GM12891 (cell line): Measurements from ENCODE around the gene RPS6KB1.

ENCODE experiments used
- POLR2A ChIP-seq: IDR thresholded peaks from 2 replicates; pipeline ENCODE4 v1.6.1; 2011; ENCODE audit warnings: low read depth, low read length, control low read depth
- POLR2AphosphoS5 ChIP-seq: IDR thresholded peaks from 2 replicates; pipeline ENCODE4 v1.6.1; 2011; ENCODE audit warnings: low read depth, low read length, control low read depth

DNA sequence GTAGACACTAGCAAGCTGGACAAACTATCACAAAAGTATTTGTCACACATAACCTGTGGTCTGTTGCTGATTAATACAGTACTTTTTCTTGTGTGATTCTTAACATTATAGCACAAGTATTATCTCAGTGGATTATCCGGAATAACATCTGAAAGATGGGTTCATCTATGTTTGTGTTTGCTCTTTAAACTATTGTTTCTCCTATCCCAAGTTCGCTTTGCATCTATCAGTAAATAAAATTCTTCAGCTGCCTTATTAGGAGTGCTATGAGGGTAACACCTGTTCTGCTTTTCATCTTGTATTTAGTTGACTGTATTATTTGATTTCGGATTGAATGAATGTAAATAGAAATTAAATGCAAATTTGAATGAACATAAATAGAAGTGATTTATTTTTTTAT, 57.1 kb downstream of the RPS6KB1 start:
- TF ChIP-seq POLR2AphosphoS5 (no peak), POLR2A (no peak)
